Umbilical cord (tissue), 2 donors: ENCODE data around the gene DCTN3. TPM values are rescaled to one million over a fixed set of nuclear protein-coding genes. Genes with fewer than 3 reads are reported as not detected.

Source experiments
- DNase-seq: peaks from one replicate; pipeline ENCODE4 v3.0.0-alpha.2; 2015; ENCODE audit warnings: low spot score
- total RNA-seq: library from RNA; depleted of rRNA; stranded (reverse); fragments of >200 nt; gene quantifications from one replicate; pipeline ENCODE4 v1.2.3, GENCODE V29; 2014; ENCODE audit warnings: low replicate concordance; ENCODE audit not compliant: insufficient read depth

DCTN3 gene
- total RNA-seq, 1 donor from 2014 or later = 108 TPM

DNA sequence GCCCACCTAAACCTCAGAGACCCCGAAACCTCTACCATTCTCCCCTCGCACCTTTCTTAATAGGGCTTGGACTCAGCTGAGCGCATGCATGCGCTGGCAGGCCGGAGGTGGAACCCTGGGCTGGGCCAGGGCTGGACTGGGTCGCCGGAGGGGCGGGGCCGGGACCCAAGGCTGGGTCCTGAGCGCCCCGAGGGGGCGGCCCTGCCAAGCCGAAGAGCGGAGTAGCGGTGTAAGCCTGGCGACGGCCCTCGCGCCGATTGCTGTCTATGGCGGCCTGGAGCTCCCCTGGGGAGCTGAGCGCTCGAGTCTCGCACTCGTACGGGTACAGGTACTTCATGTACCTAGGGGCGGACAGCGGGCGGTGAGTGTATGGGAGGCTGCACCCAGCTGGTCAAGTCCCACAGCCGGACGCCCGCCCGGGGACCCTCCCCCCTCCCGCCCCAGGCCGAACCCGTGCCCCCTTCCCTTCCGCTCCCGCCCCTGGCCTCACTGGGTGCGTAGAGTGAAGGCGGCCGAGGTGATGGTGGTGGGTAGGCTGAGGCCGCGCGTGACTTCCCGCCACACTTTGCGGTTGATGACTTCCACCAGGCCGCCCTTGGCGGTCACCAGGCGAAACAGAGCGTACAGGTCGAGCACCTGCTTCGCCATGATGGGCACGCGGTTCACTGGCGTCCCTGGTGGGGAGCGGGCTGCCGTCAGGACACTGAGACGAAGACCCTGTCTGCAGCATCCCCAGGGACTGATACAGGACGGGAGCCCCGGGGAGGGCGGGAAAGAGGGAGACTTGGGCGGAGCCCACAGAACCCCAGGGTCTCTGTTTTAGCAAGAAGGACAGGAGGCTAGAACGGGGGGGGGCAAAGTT, 3.3 kb upstream of the DCTN3 start:
- DNase-seq = no peak

GRCh38 chr9:34615132-34615531, 5.2 kb downstream of the DCTN3 start:
- DNase-seq = no peak

DNA sequence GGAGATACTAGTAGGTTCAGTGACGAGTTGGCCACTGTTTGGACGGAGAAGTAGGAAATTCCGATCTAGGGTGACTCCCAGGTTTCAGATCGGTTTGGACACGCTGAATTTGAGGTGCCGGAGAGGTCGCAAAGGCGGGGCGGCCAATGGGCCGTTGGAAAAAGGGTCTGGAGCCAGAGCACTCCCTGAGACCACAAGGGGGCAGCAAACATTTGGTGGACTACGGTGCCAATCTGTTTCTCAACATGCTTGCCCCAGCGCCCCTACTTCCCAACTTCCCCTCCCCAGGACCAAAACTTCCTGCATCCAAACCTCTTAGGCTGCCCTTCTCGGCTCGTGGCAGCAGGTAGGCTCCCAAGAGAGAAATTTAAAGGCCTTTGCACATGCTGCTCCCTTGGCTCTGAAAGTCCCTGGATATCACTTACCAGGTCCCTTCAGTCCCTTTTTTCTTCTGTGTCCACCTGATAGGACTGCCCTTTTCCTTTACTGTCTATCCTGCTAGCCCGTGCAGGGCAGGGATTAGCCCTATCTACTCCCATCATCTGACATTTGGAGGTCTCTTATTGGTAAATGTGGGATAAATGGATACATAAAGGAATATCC, 7.4 kb downstream of the DCTN3 start:
- DNase-seq = peak; percentile 84

- DNase-seq = peak; percentile 90
Measured at GRCh38 chr9:34611811-34612787, 8.2 kb downstream of the DCTN3 start, which contains the start of gene RPP25L. Gene RPP25L, minus strand, starts transcription at chr9:34612097. Its CDS starts 801 bp downstream, at chr9:34611296.

GRCh38 chr9:34611251-34611810, 9.0 kb downstream of the DCTN3 start:
- no peak for DNase-seq

DNA sequence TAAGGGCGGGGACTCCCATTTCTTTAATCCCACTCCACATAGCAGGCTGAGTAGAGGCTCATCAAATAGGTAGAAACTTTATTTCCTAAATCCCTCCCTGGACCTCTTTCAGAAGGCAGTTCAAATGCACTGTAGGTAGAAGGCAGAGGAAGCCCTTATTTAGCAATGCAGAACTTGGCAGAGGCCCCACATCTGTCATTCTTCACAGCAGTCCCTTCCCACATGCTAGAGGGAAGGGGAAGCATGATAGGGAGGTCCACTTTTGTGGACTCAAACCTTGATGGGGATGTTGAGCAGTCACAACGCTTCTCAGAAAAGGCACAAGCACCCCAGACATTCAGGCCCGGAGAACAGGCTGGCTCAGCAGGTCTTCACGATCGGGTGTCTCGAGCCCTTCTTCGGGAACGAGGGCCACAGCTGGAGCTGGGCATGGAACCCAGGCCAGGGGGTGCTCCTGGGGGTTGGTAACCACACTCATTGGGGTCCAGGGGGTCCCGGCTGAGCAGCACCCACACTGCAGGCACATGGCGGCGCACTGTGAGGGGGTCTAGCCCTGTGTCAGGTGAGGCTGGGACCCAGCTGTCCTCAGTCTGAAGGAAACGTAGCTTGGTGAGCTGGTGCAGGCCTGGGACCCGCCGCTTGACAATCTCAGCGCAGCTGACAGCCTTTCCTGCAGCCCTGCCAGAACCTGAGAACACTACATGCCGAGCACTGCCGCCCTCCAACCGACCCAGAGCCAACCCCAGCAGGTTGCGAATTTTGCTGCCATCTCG, 9.7 kb downstream of the DCTN3 start:
- DNase-seq = no peak

- no peak for DNase-seq
Measured at GRCh38 chr9:34607331-34607730, 13.0 kb downstream of the DCTN3 start.

DNA sequence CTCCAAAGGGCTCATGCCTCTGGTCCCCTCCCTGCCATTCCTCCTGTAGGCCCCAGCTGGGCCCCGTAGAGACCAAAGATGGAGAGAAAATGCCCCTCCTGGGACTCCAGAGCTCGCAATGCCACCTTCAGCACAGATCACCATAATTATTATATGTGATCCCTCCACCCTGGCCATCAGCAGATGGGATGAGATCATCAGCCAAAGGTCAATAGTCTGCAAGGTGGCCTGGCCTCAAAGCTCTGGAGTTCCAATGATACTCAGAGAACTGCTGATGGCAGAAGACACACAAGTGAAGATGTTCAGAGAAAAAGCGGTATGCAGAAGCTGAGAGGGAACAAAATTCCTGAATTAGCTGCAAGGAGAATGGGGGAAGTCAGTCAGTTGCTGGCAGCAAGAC, 13.4 kb downstream of the DCTN3 start:
- DNase-seq = no peak

- no peak for DNase-seq
Measured at GRCh38 chr9:34606190-34606589, 14.1 kb downstream of the DCTN3 start.

- DNase-seq = peak; percentile 82
Measured at GRCh38 chr9:34603610-34604231, 16.6 kb downstream of the DCTN3 start.

DNA sequence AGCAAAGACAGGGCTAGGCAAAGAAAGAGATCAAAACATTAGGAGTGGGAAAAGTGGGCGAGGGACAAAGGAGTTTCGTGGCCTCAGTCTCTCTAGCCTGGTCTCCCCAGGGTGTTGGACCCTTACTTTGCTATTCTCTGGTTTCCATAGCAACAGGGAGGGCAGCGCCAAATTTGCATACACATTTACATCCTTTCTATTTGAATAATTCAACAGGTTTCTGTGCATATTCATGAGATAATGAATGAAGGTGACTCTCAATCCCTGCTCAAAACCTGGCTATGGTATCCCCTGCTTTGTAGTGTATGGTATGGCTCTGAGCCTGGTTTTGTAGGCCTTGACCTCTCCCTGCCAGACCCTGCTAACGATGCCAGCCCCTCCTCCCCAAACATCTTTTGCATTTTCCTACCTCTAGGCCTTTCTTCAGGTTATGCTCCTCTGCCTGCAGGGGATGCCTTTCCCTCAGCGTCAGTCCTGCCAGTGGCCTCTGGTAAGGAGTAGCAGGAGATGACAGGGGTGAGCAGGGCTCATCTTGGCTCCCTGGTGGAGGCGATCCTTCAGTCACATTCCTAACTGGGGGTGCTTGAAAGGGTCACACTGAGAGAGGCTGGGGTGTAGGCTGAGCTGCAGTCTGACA, 18.2 kb downstream of the DCTN3 start:
- no peak for DNase-seq

- no peak for DNase-seq
Measured at GRCh38 chr9:34600908-34601307, 19.4 kb downstream of the DCTN3 start.

- no peak for DNase-seq
Measured at GRCh38 chr9:34599546-34599945, 20.7 kb downstream of the DCTN3 start.

- DNase-seq = no peak
Measured at GRCh38 chr9:34594177-34594576, 26.1 kb downstream of the DCTN3 start.

DNA sequence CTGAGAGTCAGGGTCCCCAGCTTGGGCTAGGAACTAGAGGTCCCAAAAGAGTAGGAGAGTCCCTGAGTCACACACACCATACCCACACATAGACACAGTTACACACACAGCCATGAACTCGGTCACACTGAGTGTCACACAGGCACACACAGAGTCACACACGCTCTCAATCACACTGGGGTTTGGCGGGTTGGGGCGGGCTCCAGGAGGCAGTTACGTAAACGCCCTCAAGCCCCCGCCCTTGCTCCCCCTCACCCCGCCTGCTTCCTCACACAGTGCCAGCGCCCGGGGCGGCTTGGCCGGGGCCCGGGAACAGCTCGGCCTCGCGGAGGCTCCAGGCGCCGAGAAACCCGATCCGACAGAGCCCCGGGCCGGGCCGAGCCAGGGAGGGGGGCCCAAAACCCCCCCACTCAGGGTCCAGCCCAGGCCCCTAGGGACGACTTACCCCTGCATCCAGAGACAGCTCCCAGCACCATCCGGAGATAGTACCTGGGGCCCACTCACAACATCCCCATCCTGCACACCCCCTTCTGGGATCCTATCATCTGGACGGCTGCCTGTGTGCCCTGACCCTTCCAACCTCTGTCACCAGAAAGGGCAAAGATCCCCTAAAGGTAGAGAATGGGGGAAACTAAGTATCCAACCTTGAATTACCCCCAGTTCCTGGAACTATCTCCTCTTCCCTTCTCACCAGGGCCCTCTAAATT, 27.2 kb downstream of the DCTN3 start:
- peak; percentile 59 for DNase-seq

DNA sequence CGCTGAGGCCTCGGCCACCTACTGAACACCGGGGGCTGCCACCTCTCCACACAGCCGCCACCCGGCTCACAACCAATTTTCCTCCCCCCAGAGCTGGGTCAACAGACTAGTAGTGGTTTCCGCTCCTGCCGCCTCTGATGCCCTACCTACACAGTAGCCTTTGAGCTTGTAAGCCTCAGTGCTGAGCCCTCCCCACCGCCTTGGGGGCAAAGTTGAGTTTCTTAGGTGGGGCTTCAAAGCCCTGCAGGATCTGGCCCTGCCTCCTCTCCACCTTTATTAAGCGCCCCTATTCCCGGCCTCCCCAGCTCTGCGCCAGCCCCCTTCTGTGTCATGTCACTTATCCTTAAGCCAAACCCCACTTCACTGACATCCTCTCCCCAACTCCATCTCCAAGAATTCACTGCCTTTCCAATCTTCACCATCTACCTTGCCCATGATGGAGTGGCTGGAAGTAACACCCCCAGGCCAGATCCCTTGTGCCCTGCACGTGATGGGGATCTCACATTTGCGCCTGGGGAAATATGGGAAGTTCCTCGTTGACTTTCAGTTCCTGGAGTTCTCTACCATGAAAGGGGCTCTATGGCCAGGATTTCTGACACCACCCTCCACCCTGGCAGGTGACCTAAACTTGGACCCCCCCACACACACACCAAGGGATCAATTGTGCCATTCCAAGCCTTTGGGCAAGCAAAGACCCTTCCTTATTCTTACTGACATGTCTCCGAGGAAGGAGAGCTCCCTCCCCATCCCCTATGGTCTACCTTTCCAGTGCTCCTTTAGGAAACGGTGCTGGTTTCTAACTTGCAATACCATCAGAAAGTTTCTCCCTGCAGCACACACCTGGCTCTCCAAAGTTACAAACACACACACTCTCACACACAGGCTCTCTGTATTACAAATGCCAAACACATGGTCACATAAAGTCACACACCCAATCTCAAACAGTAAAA, 28.1 kb downstream of the DCTN3 start:
- no peak for DNase-seq

DNA sequence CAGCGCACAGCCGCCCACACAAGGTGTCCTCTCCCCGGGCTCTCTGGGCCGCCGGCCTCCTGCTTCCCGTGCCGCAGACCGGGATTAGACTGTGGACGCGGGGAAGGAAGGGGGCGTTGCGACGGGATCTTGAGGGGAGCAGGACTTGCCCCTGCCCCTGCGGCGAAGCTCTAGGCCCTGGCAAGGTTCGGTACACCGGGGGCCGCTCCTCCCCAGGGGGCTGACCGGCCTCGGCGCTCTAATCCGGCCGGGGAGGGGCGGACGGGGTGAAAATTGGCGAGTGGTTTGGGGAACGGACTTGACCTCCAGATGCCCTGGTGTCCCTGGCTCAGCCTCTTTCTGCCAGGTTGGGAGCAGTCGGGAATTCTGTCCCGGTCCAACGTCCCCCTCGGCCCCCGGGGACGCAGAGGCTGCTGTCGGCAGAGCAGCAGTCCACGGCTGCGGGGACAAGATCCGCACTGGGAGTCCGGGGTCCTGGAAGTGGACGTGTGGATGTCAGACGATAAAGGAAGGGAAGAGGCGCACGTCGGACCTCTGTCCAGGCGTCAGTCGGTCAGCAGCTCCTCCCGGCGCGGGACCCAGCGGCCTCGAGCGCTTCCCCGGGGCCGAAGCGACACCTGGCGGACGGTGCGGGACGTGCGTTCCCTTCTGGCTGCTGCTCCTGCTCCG, 28.9 kb downstream of the DCTN3 start:
- peak; percentile 83 for DNase-seq
